ACHN (cell line): ENCODE measurements around the gene ADI1.
"Not testable (repeated sequence)": the region's sequence is repeated elsewhere in the genome, so short reads cannot be mapped to it uniquely, and the experiment has no call there.

Experiments used
- DNase-seq: peaks from one replicate; pipeline ENCODE4 v3.0.0-alpha.2; 2015
- in situ Hi-C: cut with HindIII; loops from 2 replicates; pipeline ENCODE4 v1.10.0; 2017; ENCODE audit warnings: low sequenced_read_pairs, low pct_ligation_motif_present, low pct_unique_long_range_greater_than_20kb

ADI1 gene

DNA sequence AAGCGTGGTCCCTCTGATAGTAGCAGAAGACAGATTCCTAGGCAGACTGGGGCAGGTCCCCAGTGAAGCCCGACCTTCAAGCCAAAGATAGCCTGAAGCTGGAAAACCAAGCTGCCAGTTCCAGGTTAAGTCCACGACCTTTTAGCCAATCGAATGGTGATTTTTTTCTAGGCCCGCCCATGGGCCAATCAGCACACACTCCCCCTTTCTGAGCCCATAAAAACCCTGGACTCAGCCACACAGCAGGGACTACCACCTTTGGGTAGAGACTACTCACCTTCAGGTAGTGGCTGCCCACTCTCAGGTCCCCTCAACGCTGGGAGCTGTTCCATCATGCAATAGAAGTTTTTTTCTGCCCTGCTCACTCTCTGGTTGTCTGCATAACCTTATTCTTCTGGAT is 14.5 kb upstream of the ADI1 start:
- in situ Hi-C loops, result no loop called here
- no peak for DNase-seq

DNA sequence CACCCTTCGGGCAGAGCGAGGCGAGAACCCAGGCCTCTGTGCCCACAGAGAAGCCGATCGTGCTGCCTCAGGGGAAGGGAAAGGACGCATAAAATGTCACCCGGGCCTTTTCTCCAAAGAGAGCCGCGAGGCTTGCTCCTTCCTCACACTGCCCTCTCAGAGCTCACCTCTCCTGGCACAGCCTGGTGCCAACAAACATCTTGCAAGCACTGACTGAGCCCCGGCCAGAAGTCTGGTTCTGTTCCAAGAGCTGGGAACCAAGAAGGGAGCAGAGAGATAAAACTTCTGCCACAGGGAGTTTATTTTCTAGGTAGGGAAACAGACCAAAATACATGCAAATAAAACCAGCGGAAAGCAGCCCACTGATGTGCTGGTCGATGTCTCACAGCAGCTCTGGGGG is 13.6 kb upstream of the ADI1 start:
- in situ Hi-C loops, result no loop called here
- no peak for DNase-seq

DNA sequence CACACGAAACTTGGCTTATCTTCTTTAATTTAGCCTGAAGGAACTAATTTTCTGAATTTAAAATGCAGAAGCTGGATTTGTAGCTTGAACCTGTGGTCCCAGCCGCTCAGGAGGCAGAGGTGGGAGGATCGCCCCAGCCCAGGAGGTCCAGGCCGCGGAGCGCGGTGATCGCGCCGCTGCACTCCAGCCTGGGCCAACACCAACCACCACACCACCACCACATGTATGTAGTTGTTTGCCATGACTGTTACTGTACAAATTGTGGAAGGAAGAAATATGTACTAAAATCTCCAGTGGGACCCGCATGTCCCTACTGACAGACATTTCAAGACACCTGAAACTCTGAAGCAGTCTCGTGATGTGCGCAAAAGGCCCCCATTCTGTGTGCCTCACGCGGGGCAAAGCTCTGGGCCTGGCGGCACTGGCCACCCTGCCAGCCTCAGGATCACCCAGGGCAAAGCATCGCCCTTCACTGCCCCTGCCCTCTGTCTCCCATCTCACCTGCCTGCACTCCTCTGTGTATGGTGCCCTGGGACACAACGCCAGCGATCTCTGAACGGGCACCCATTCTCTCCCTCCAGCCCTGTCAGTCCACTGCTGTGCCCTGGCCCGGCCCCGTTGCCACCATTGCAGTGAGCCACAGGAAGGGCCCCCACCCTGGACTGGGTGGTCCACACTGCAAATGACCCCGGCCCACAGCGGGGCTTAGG is 10.1 kb upstream of the ADI1 start:
- DNase-seq, result no peak
- in situ Hi-C loops, result no loop called here

DNA sequence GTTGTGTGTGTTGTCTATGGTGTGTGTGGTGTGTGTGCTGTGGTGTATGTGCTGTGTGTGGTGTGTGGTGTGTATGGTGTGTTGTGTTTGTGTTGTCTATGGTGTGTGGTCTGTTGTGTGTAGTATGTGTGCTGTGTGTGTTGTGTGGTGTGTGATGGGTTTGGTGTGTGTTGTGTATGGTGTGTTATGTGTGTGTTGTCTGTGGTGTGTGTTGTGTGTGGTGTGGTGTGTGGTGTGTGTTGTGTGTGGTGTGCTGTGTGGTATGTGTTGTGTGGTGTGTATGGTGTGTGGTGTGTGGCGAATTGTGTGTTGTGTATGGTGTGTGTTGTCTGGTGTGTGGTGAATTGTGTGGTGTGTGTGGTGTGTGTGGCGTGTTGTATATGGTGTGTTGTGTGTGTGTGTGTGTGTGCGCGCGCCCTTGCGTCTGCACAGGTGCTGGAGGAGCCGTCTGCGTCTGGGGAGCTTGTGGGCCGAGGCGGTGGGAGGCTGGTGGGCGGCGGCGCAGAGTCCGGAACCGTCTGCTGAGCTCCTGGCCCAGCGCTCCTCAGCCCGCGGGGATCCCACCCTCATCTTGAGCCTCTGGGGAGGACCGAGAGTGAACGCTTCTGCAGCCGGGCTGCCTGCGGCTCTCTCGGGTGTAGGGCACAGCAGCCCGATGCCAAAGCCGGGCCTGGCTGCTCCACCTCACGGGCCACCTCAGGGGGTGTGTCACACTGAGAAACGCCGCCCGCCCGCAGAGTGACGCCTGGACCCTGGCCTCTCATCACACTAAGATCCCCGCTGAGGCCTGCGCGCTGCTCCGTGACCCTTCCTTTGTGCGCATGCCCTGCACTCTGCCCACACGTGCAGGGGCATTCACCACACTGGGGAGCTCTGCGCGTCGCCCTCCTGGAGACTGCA is 8.8 kb upstream of the ADI1 start:
- in situ Hi-C loops, result no loop called here
- no peak for DNase-seq

DNA sequence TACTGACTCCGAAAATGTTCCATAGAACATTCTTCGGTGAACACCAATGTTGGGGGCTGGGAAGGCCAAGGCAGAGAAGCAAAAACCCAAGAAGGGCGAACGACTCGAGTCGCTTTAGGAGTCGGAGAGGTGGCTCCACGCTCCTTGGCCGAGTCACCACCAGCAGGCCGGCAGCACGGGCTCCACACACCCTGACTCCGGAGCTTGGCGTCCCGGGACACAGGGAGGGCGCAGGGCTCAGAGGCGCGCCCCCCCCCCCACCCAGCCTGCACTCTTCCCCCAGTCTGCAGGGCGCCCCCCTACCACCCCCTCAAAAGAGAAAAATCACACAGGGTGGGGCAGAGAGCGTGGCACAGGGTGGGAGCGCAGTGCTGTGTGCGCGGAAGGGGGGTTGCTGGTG is 7.5 kb upstream of the ADI1 start:
- in situ Hi-C loops, result no loop called here

DNA sequence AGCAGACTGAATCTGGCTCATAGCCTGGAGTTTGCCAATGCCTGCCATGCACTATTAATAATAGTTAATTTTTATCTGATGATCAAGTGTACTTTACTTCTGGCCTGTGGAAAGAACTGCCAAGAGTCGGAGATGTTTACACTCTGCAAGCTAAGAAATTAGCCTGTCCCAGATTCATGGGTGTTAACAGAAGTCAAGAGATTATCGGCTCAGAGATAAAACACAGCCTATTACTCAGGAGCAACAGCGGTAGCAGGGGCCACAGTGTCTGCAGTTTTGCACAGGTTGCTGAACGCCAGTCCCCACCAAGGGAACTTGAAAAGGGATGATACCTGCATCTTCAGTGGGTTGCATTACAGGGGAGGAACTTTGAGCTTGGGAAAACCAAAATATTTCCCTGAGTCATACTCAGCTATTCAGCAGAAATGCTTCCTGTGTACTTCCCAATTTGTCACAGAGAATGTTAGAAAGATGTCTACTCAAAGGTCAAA is 4.3 kb upstream of the ADI1 start:
- in situ Hi-C loops, result no loop called here
- DNase-seq, result no peak

More for the DNA sequence above, 7.5 kb upstream of the ADI1 start:
- no peak for DNase-seq

DNA sequence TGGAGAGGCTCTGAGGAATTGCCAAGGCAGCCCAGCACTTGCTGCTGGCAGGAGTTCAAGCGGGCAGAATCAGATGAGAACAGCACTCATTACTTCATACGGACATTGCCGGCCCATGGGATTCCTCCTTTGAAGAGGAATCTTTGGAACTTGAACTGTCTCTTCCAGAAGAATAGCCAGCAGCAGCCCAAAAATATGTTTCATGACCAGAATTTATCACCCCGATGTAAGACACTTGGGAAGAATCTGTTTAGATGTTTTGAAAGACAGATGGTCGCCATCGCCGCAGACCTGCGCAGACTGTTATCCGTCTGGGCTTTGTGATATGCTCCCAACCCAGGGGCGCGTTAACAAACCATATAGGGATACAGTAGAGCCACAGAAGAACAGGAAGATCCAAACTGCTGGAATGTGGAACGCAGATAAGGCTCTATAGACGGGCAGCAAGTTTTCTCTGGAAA is 3.7 kb upstream of the ADI1 start:
- DNase-seq, result no peak

DNA sequence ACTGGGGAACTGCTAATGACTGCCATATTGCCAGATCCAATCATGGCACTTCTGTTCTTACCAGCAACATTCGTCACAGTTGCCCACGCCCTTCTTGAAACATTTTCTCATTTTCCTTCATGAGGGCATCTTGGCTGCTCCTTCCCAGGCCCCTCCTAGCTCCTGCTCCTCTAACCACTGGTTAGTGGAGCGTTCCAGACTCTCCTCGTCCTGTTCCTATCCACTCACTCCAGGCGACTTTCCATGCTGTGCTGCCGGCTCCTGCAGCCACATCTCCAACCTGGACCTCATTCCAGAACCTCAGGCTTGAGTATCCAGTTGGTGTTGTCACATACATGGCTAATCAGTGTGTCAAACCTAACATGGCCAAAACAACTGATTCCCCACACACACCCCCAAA is 1.3 kb upstream of the ADI1 start:
- in situ Hi-C loops, result no loop called here
- no peak for DNase-seq

More for the DNA sequence above, 3.7 kb upstream of the ADI1 start:
- in situ Hi-C loops, result no loop called here

DNA sequence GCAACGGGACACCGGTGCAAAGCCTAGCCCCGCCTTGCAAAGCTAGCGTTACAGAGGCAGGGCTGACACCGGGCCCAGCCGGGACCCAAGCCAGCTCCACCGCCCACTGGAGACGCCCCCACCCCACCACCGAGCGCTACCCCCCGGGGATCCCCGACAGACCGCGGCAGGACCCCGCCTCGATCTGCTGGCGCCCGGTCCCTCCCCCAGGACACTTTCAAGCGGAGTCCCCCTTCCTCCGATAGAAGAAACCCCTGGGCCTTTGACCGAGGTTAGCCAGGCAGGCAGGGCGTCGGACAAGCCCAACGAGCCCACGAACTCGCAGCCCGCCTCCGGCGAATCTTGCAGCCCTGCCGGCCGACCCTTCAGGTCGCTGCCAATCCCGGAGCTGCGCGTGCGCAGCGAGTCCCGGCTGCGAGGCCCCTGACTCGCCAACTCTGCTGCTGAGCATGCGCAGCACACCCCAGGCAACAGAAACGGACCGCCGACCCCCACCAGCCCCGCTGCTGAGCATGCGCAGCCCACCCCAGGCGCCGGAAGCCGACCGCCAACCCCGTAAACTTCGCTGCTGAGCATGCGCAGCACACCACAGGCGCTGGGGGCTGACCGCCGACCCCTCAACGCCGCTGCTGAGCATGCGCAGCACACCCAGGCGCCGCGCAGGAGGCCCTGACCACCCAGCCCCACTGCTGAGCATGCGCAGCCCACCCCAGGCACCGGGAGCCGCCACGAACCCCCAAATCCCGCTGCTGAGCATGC is 656 bp downstream of the ADI1 start:
- DNase-seq, result peak; percentile 98
- in situ Hi-C loops, result no loop called here

DNA sequence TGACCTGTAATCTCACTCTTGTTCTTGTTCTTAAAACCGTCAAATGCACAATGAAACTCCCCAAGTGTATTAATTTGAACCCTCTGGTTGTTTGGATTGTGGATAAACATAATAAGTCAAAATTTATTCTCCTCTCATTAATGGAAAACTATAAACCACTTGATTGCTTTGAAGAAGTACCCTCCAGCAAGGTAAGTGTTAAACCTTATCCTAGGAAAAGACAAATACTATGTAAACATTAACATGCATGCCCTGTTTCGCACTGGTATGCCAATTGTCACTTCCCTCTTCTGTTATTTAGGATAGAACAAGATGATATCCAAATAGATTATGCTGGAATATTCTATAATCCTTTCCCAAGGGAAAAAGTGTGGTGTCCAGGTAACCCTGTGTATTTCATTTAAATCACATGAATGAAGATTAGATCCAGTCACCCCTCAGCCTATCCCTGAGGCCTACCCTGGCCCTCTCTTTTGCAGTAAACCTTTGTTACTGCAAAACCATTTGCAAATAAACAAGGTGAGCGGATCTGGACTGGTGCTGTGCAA is 1.3 kb downstream of the ADI1 start:
- DNase-seq, result no peak
- in situ Hi-C loops, result no loop called here

DNA sequence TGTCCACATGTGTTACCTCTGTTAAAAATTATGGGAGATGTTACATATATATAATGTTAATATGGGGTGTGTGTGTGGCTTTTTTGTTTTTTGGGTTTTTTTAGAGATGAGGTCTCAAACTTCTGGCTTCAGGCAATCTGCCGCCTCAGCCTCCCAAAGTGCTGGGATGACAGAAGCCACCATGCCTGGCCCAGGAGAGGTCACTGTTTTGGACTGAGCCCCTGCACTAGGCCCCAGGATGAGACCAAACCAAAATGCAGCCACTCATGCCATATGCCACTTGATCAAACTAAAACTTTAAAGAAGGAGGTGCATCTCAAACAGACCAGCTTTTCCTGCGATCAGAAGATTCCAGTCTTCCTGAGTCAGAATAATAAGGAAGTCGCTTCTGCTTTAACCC is 2.5 kb downstream of the ADI1 start:
- in situ Hi-C loops, result no loop called here
- no peak for DNase-seq

DNA sequence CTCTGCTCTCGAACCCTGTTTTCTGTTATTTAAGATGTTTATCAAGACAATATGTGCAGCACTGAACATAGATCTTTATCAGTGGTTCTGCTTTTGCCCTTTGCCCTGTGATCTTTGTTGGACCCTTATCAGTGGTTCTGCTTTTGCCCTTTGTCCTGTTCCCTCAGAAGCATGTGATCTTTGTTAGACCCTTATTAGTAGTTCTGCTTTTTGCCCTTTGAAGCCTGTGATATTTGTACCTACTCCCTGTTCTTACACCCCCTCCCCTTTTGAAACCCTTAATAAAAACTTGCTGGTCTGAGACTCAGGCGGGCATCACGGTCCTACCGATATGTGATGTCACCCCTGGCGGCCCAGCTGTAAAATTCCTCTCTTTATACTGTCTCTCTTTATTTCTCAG is 3.9 kb downstream of the ADI1 start:
- DNase-seq, in situ Hi-C loops: not testable (repeated sequence)

DNA sequence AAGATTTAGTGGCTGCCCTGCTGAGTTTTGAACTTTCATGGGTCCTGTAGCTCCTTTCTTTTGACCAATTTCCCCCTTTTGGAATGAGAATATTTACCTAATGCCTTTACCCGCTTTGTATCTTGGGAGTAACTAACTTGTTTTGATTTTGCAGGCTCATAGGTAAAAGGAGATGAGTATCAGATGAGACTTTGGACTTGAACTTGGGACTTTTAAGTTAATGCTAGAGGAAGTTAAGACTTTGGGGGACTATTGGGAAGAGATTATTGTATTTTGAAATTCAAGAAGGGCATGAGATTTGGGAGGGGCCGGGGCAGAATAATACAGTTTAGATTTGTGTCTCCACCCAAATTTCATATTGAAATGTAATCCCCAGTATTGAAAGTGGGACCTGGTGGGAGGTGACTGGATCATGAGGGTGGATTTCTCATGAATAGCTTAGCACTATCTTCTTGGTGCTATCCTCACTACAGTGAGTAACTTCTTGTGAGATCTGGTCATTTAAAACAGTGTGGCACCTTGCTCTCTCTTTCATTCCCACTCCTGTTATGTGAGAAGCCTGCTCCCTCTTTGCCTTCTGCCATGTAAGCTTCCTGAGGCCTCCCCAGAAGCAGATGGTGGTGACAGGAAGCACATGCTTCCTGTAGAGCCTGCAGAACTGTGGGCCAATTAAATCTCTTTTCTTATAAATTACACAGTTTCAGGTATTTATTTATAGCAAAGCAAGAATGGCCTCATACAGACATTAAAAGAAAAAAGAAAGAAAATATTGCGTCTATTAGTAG is 6.1 kb downstream of the ADI1 start:
- no peak for DNase-seq
- in situ Hi-C loops, result no loop called here

DNA sequence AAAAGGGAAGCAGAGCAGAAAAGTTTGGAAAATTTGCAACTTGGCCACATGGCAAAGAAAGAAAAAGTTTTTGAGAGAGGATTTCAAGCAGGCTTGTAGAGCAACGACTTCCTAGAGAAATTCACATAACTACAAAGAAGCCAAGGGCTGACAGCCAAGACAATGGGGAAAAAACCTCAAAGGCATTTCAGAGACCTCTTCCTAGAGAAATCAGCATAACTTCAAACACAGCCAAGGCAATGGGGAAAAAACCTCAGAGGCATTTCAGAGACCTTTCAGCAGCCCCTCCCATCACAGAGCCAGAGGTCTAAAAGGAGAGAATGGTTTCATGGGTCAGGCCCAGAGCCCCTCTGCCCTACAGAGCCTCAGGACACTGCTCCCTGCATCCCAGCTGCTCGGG is 7.2 kb downstream of the ADI1 start:
- in situ Hi-C loops, result no loop called here
- no peak for DNase-seq

DNA sequence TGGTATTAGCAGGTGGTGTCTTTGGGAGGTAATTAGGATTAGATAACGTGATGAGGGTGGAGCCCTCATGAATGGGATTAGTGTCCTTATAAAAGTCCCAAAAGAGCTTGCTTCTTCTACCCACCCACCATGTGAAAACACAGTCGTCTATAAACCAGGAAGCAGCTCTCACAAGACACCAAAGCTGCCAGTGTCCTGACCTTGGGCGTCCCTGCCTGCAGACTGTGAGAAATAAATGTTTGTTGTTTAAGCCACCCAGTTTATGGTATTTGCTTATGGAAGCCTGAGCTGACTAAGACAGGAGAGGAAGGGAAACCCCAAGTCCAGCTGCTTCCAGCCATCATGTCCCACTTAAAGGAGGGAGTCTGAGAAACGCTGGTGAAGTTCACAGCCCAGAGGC is 13.6 kb downstream of the ADI1 start:
- in situ Hi-C loops, result no loop called here
- DNase-seq, result no peak

DNA sequence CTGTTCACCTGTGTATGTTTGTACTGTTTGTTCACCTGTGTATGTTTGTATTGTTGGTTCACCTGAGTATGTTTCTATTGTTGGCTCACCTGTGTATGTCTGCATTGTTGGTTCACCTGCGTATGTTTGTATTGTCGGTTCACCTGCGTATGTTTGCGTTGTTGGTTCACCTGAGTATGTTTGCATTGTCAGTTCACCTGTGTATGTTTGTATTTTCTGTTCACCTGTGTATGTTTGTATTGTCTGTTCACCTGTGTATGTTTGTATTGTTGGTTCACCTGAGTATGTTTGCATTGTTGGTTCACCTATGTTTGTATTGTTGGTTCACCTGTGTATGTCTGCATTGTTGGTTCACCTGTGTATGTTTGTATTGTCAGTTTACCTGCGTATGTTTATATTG is 14.6 kb downstream of the ADI1 start:
- in situ Hi-C loops, result no loop called here
- no peak for DNase-seq

DNA sequence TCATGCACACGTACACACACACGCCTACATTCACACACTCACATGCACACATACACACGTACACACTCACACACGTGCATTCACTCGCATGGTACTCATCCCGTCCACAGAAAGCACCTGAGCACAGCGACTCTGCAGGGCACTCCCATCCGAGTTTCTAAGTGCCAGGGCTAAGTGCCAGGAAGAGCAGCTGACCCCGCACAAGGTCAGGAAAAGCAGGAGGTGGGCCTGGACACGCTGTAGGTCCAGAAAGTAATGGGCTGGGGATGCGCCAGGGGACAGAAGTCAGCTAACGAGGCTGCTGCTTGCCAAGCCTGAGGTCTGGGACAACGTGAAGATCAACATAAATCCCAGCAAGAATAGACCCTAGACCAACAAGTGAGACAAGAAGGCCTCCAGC is 15.8 kb downstream of the ADI1 start:
- in situ Hi-C loops, result no loop called here
- DNase-seq, result no peak

DNA sequence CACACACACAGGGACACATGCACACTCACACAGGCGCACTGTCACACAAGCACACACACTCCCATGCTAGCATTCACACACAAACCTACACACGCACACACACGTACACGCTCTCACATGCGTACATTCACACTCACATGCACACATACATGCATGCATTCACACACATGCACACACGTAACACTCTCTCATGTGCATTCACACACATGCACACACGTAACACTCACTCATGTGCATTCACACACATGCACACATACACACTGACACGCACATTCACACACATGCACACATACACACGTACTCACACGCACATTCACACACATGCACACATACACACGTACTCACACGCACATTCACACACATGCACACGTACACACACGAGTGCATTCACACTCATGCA is 16.3 kb downstream of the ADI1 start:
- DNase-seq, result no peak
- in situ Hi-C loops, result no loop called here
